Right lobe of liver (tissue), 6 donors: ENCODE measurements around the gene SYT11. TPM values are rescaled to one million over a fixed set of nuclear protein-coding genes. Genes with fewer than 3 reads are reported as not detected.
"Not testable (repeated sequence)": the region's sequence is repeated elsewhere in the genome, so short reads cannot be mapped to it uniquely, and the experiment has no call there.

Experiments used
- ATAC-seq, 4 donors: fragments of 200-7000 bp; cut with Tn5 transposase; one replicate each; pipeline ENCODE4 v1.9.1; 2020; ENCODE audit warnings: mild to moderate bottlenecking in 4 of 4, moderate library complexity in 4 of 4
- DNase-seq, 3 donors: peaks; one replicate each; pipeline ENCODE4 v3.0.0-alpha.2; 2020
- H3K27ac ChIP-seq, 3 donors: fragments of 200-600 bp; one replicate each; pipeline ENCODE4 v1.8.0; 2022
- H3K27me3 ChIP-seq, 2 donors: fragments of 200-600 bp; one replicate each; pipeline ENCODE4 v1.8.0; 2022
- H3K36me3 ChIP-seq, 4 donors: fragments of 200-600 bp; sonication (generic) in 1 of 4; one replicate each; pipeline versions ENCODE4 v1.5.1 to v1.8.0; 2017 to 2022; ENCODE audit warnings: control low read depth in 1 of 4
- H3K4me1 ChIP-seq, 4 donors: fragments of 200-600 bp; sonication (generic) in 1 of 4; one replicate each; pipeline versions ENCODE4 v1.5.1 to v1.8.0; 2017 to 2022; ENCODE audit warnings: control low read depth in 1 of 4
- H3K4me3 ChIP-seq, 3 donors: fragments of 200-600 bp; one replicate each; pipeline ENCODE4 v1.8.0; 2022
- H3K9me3 ChIP-seq, 4 donors: fragments of 200-600 bp; sonication (generic) in 1 of 4; one replicate each; pipeline versions ENCODE4 v1.5.1 to v1.8.0; 2017 to 2022; ENCODE audit warnings: control low read depth in 1 of 4
- CTCF ChIP-seq, 4 donors: fragments of 200-600 bp in 3 of 4; fragments of 450-650 bp in 1 of 4; IDR thresholded peaks; one replicate each; pipeline versions ENCODE4 v1.5.1 to v1.8.0; 2016 to 2022; ENCODE audit warnings: antibody characterized with exemption in 4 of 4, mild to moderate bottlenecking in 2 of 4
- POLR2A ChIP-seq: fragments of 450-650 bp; IDR thresholded peaks from one replicate; pipeline ENCODE4 v1.6.1; 2017; ENCODE audit warnings: antibody characterized with exemption, mild to moderate bottlenecking
- WGBS: methylation state at CpG from one replicate; pipeline ENCODE4 v1.1.6; 2018; ENCODE audit warnings: low coverage, low lambda C conversion rate; ENCODE audit not compliant: insufficient coverage; ENCODE audit errors: missing lambda C conversion rate; 5-methylcytosine and 5-hydroxymethylcytosine counted together
- intact Hi-C, 2 donors: fragments of 100-400 bp; cut with DNase I; formaldehyde crosslinking; loops; one replicate each; pipeline versions ENCODE4 v1.11.2 to v1.14.1; 2022
- total RNA-seq, 6 experiments: library from RNA; depleted of rRNA in 2 of 6; stranded (reverse); fragments of >200 nt in 2 of 6; fragmentation: NEBNext Ultra II Directional in 3 of 6; extraction: Animal tissue kit (Norgen Biotek cat#: 25700) in 3 of 6; gene quantifications; one replicate each; pipeline versions ENCODE4 v1.1.0 to v1.2.4, GENCODE V29; 2016 to 2023
- donor health status: DM: no; HTN: yes; CAD: no.
- donor health status: DM: no; HTN: no; CAD: no.
- donor health status: DM: no; HTN: no; CAD: no.
- donor health status: DM: no; HTN: yes; CAD: no.
- donor health status: DM: no; HTN: yes; CAD: no.

Gene SYT11
- total RNA-seq, 6 experiments from 2014 or later, result 0.46 to 1.5 (median 0.73) TPM

- no peak for ATAC-seq
- Histone ChIP-seq H3K4me3 (no peak overlapping the region), H3K9me3 (no peaks in the 10 kb centered on the region), H3K36me3 (no peaks in the 10 kb centered on the region), H3K27me3 (no peaks in the 10 kb centered on the region), H3K27ac (no peak overlapping the region), H3K4me1 (no peaks in the 10 kb centered on the region)
- 40% methylated on average over 3 of the region's 3 CpGs for WGBS
- TF ChIP-seq POLR2A, result no peak
- no peak for DNase-seq
- intact Hi-C loops, result no loop called here
Measured at GRCh38 chr1:155890251-155890650, 30.9 kb downstream of the SYT11 start.

GRCh38 chr1:155892796-155893195, 33.4 kb downstream of the SYT11 start:
- H3K27me3 ChIP-seq, result no peaks in the 10 kb centered on the region
- ATAC-seq (no peak), DNase-seq (no peak)
- H3K36me3 ChIP-seq, result peaks cover 0 to 12% (median 0%) of the 10 kb centered on the region in 4 donors
- TF ChIP-seq CTCF (IDR thresholded peaks at IDR 0.05), result no peak
- no peak for TF ChIP-seq POLR2A
- intact Hi-C loops, result no loop called here
- no peaks in the 10 kb centered on the region for H3K4me1 ChIP-seq
- peak overlapping the region in 1 of 3 donors; percentile 80 for H3K27ac ChIP-seq
- H3K4me3 ChIP-seq, result no peak overlapping the region
- H3K9me3 ChIP-seq, result no peaks in the 10 kb centered on the region
- WGBS, result 44% methylated on average over 3 of the region's 3 CpGs

GRCh38 chr1:155893389-155894142, 34.2 kb downstream of the SYT11 start:
- TF ChIP-seq CTCF (IDR thresholded peaks at IDR 0.05) (no peak), POLR2A (no peak)
- H3K36me3 ChIP-seq, result peaks cover 0 to 14% (median 0%) of the 10 kb centered on the region in 4 donors
- intact Hi-C loops, result no loop called here
- H3K4me3 ChIP-seq, result no peak overlapping the region
- H3K4me1 ChIP-seq, result no peaks in the 10 kb centered on the region
- H3K27me3 ChIP-seq, result no peaks in the 10 kb centered on the region
- ATAC-seq, result peak; percentile 63 to 92 (median 72)
- H3K9me3 ChIP-seq, result no peaks in the 10 kb centered on the region
- H3K27ac ChIP-seq, result peak overlapping the region; percentile 22 to 80 (median 37)
- WGBS, result 38% methylated on average over 10 of the region's 10 CpGs
- no peak for DNase-seq

GRCh38 chr1:155895617-155896016, 36.2 kb downstream of the SYT11 start:
- 94% methylated on average over 6 of the region's 6 CpGs for WGBS
- H3K27ac ChIP-seq, ATAC-seq, DNase-seq, H3K4me3 ChIP-seq, H3K27me3 ChIP-seq, intact Hi-C loops, H3K4me1 ChIP-seq, H3K9me3 ChIP-seq: not testable (repeated sequence)
- H3K36me3 ChIP-seq, result peaks cover 0 to 34% (median 15%) of the 10 kb centered on the region in 4 donors

GRCh38 chr1:155896476-155896875, 37.1 kb downstream of the SYT11 start:
- H3K27ac ChIP-seq, result not testable (repeated sequence)

GRCh38 chr1:155897746-155898145, 38.4 kb downstream of the SYT11 start:
- 100% methylated on average over 1 of the region's 1 CpG for WGBS
- Histone ChIP-seq H3K27me3 (no peaks in the 10 kb centered on the region), H3K27ac (no peak overlapping the region), H3K4me3 (no peak overlapping the region), H3K9me3 (no peaks in the 10 kb centered on the region), H3K36me3 (peaks cover 6 to 56% (median 29%) of the 10 kb centered on the region in 4 donors), H3K4me1 (no peaks in the 10 kb centered on the region)
- DNase-seq (no peak), ATAC-seq (no peak)
- TF ChIP-seq CTCF (IDR thresholded peaks at IDR 0.05), result no peak
- TF ChIP-seq POLR2A, result no peak
- intact Hi-C loops, result no loop called here

More at GRCh38 chr1:155896476-155896875, 37.1 kb downstream of the SYT11 start:
- DNase-seq, H3K4me3 ChIP-seq, H3K4me1 ChIP-seq, H3K27me3 ChIP-seq, H3K9me3 ChIP-seq, ATAC-seq, intact Hi-C loops: not testable (repeated sequence)
- peaks cover 3 to 43% (median 20%) of the 10 kb centered on the region in 4 donors for H3K36me3 ChIP-seq
- 94% methylated on average over 3 of the region's 8 CpGs for WGBS
